HEK293 (cell line): ENCODE results near the gene NPHP1.
"Not testable (repeated sequence)": the region's sequence is repeated elsewhere in the genome, so short reads cannot be mapped to it uniquely, and the experiment has no call there.

ENCODE experiments used
- CTCF ChIA-PET: fragments of 350-600 bp; formaldehyde crosslinking; extraction: SDS; loops from one replicate; lab custom pipeline; 2021; ENCODE audit warnings: antibody characterized with exemption; lab: Yijun Ruan, JAX
- POLR2A ChIA-PET: fragments of 300-600 bp; formaldehyde crosslinking; extraction: SDS; loops from one replicate; lab custom pipeline; 2020; ENCODE audit warnings: antibody characterized with exemption, inconsistent platforms; lab: Yijun Ruan, JAX
- H3K27ac ChIP-seq: fragments of 200-500 bp; sonication (Bioruptor generic); 2 replicates; pipeline ENCODE4 v1.5.1; 2014; ENCODE audit warnings: low read depth, low read length, control low read depth, inconsistent platforms; ENCODE audit errors: extremely low read depth
- H3K36me3 ChIP-seq, 2 experiments: fragments of 200-500 bp in 1 of 2; sonication (Bioruptor generic) in 1 of 2; 1 replicate in 1 of 2; 2 replicates in 1 of 2; pipeline ENCODE4 v1.5.1; 2014 to 2017; ENCODE audit warnings: inconsistent platforms in 2 of 2, low read length in 2 of 2; ENCODE audit not compliant: control insufficient read depth in 2 of 2, insufficient read depth in 1 of 2
- H3K4me1 ChIP-seq: fragments of 200-500 bp; sonication (Bioruptor generic); 2 replicates; pipeline ENCODE4 v1.5.1; 2014; ENCODE audit warnings: mild to moderate bottlenecking, low read length, inconsistent platforms; ENCODE audit not compliant: control insufficient read depth, insufficient read depth
- H3K4me3 ChIP-seq: 2 replicates; pipeline ENCODE4 v1.5.1; 2011; ENCODE audit warnings: low read depth, mild to moderate bottlenecking, control low read depth, low read length, moderate library complexity
- H3K9me3 ChIP-seq: fragments of 200-500 bp; sonication (Bioruptor generic); 2 replicates; pipeline ENCODE4 v1.5.1; 2014; ENCODE audit warnings: low read depth, low read length, inconsistent platforms; ENCODE audit not compliant: control insufficient read depth, insufficient read depth
- CTCF ChIP-seq: fragments of 450-650 bp; formaldehyde crosslinking; IDR thresholded peaks from 2 replicates; pipeline ENCODE4 v1.5.1; 2016; ENCODE audit warnings: missing biosample characterization, missing genetic modification characterization
- FEZF1 ChIP-seq: fragments of 450-650 bp; formaldehyde crosslinking; IDR thresholded peaks from 2 replicates; pipeline ENCODE4 v1.5.1; 2016; ENCODE audit warnings: missing biosample characterization, missing genetic modification characterization
- GLI4 ChIP-seq: fragments of 450-650 bp; formaldehyde crosslinking; IDR thresholded peaks from 2 replicates; pipeline ENCODE4 v1.5.1; 2016; ENCODE audit warnings: missing biosample characterization, missing genetic modification characterization
- GLIS2 ChIP-seq: fragments of 450-650 bp; formaldehyde crosslinking; IDR thresholded peaks from 2 replicates; pipeline ENCODE4 v1.5.1; 2016; ENCODE audit warnings: missing biosample characterization, missing genetic modification characterization
- KLF1 ChIP-seq: fragments of 450-650 bp; formaldehyde crosslinking; IDR thresholded peaks from 2 replicates; pipeline ENCODE4 v1.5.1; 2016; ENCODE audit warnings: missing biosample characterization, missing genetic modification characterization
- KLF9 ChIP-seq: fragments of 450-650 bp; formaldehyde crosslinking; IDR thresholded peaks from 2 replicates; pipeline ENCODE4 v1.5.1; 2016; ENCODE audit warnings: missing biosample characterization, missing genetic modification characterization, low read depth
- SCRT1 ChIP-seq: fragments of 450-650 bp; formaldehyde crosslinking; IDR thresholded peaks from 2 replicates; pipeline ENCODE4 v1.5.1; 2016; ENCODE audit warnings: missing biosample characterization, missing genetic modification characterization, borderline replicate concordance
- ZBTB17 ChIP-seq: fragments of 450-650 bp; formaldehyde crosslinking; IDR thresholded peaks from 2 replicates; pipeline ENCODE4 v1.5.1; 2016; ENCODE audit warnings: missing biosample characterization, missing genetic modification characterization
- ZBTB20 ChIP-seq: fragments of 450-650 bp; formaldehyde crosslinking; IDR thresholded peaks from 2 replicates; pipeline ENCODE4 v1.5.1; 2016; ENCODE audit warnings: missing biosample characterization, missing genetic modification characterization
- ZNF10 ChIP-seq: fragments of 450-650 bp; formaldehyde crosslinking; IDR thresholded peaks from 2 replicates; pipeline ENCODE4 v1.5.1; 2017; ENCODE audit warnings: missing biosample characterization, missing genetic modification characterization
- ZNF24 ChIP-seq: fragments of 450-650 bp; formaldehyde crosslinking; IDR thresholded peaks from 2 replicates; pipeline ENCODE4 v1.5.1; 2016; ENCODE audit warnings: missing biosample characterization, missing genetic modification characterization
- ZNF354C ChIP-seq: fragments of 450-650 bp; formaldehyde crosslinking; IDR thresholded peaks from 2 replicates; pipeline ENCODE4 v1.5.1; 2016; ENCODE audit warnings: missing biosample characterization, missing genetic modification characterization, low read depth, borderline replicate concordance
- ZNF391 ChIP-seq: fragments of 450-650 bp; formaldehyde crosslinking; IDR thresholded peaks from 2 replicates; pipeline ENCODE4 v1.5.1; 2016; ENCODE audit warnings: low read depth, missing biosample characterization, missing genetic modification characterization, borderline replicate concordance
- ZNF416 ChIP-seq: fragments of 450-650 bp; formaldehyde crosslinking; IDR thresholded peaks from 2 replicates; pipeline ENCODE4 v1.5.1; 2016; ENCODE audit warnings: missing biosample characterization, missing genetic modification characterization
- ZNF501 ChIP-seq: fragments of 450-650 bp; formaldehyde crosslinking; IDR thresholded peaks from 2 replicates; pipeline ENCODE4 v1.5.1; 2016; ENCODE audit warnings: missing biosample characterization, missing genetic modification characterization
- ZNF529 ChIP-seq: fragments of 450-650 bp; formaldehyde crosslinking; IDR thresholded peaks from 2 replicates; pipeline ENCODE4 v1.5.1; 2017; ENCODE audit warnings: missing genetic modification characterization, missing biosample characterization; ENCODE audit not compliant: insufficient replicate concordance
- ZNF544 ChIP-seq: fragments of 450-650 bp; formaldehyde crosslinking; IDR thresholded peaks from 2 replicates; pipeline ENCODE4 v1.5.0; 2017; ENCODE audit warnings: missing biosample characterization, missing genetic modification characterization
- ZNF560 ChIP-seq: fragments of 450-650 bp; formaldehyde crosslinking; IDR thresholded peaks from 2 replicates; pipeline ENCODE4 v1.5.1; 2017; ENCODE audit warnings: missing biosample characterization, missing genetic modification characterization, borderline replicate concordance
- ZNF596 ChIP-seq: fragments of 450-650 bp; IDR thresholded peaks from 2 replicates; pipeline ENCODE4 v1.5.0; 2018; ENCODE audit warnings: missing biosample characterization, mild to moderate bottlenecking, missing genetic modification characterization, moderate library complexity
- ZNF610 ChIP-seq: fragments of 450-650 bp; formaldehyde crosslinking; IDR thresholded peaks from 2 replicates; pipeline ENCODE4 v1.5.1; 2016; ENCODE audit warnings: missing biosample characterization, missing genetic modification characterization, borderline replicate concordance
- ZNF626 ChIP-seq: fragments of 450-650 bp; sonication (Bioruptor Pico); formaldehyde crosslinking; IDR thresholded peaks from 2 replicates; pipeline ENCODE4 v1.5.1; 2018; ENCODE audit warnings: missing biosample characterization, missing genetic modification characterization, inconsistent platforms
- ZSCAN16 ChIP-seq: fragments of 450-650 bp; formaldehyde crosslinking; IDR thresholded peaks from 2 replicates; pipeline ENCODE4 v1.5.1; 2016; ENCODE audit warnings: missing biosample characterization, missing genetic modification characterization
- ZXDB ChIP-seq: fragments of 450-650 bp; formaldehyde crosslinking; IDR thresholded peaks from 2 replicates; pipeline ENCODE4 v1.5.1; 2016; ENCODE audit warnings: missing biosample characterization, missing genetic modification characterization
- TF ChIP-seq, protein P1 (sequence below): fragments of 450-650 bp; formaldehyde crosslinking; IDR thresholded peaks from 2 replicates; pipeline ENCODE4 v1.5.1; 2016; ENCODE audit warnings: missing biosample characterization, missing genetic modification characterization

Gene NPHP1

DNA sequence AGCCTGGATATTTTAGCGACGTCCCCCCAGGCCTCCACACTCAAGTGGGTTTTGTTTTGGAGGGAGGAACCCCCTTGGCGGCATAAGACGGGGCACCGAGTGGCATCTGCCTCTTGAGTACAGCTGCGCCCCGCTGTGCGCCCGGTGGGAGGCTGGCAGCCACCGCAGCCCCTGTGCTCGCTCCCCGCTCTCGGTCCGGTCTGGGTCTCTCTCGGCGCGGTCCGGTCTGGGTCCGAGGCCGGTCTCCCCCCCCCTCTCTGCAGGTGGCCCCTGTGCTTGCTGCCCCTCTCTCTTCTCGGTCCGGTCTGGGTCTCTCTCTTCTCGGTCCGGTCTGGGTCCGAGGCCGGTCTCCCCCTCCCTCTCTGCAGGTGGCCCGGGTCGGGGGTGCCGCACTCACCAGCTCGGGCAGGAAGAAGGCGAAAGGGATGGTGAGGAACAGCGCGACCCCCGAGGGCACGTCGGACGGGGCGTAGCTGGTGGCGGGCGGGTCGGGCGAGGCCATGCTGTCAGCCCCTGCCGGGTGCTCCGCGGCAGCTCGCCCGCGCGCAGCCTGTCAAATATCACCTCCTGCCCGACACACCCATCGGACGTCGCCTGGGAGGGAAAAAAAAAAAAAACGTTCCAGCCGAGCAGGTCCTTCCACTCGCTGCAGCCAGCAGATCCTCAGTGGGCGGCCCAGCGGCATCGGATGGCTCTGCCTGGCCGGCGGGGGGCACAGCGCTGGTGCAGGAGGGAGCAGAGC, 89.4 kb downstream of the NPHP1 start, which contains the start of gene MALL:
MALL (minus strand) TSS at position 532 of the 742 bp plus-strand sequence; CDS start at position 502, 30 bp downstream.
- H3K9me3 ChIP-seq: no peaks in the 10 kb centered on the region
- POLR2A ChIA-PET: interaction anchor here (0.7 kb wide), 1 partner anchor 717 kb away, joined by 5 read pairs; no protein-coding TSS in a partner anchor
- no peak for TF ChIP-seq ZNF501 (tag by site-specific recombination)
- TF ChIP-seq ZNF544 (tag by site-specific recombination): no peak
- TF ChIP-seq FEZF1 (tag by site-specific recombination): no peak
- TF ChIP-seq GLI4: no peak
- TF ChIP-seq ZSCAN16 (tag by site-specific recombination): no peak
- no peak for TF ChIP-seq ZNF416 (tag by site-specific recombination)
- TF ChIP-seq ZNF391 (tag by site-specific recombination): no peak
- no peak for TF ChIP-seq ZBTB20 (tag by site-specific recombination)
- no peak for TF ChIP-seq ZNF626
- no peak for TF ChIP-seq ZNF610
- TF ChIP-seq ZXDB (tag by site-specific recombination): no peak
- no peak for TF ChIP-seq ZNF24
- no peak for TF ChIP-seq KLF9
- TF ChIP-seq, all 188 proteins: peak for 0
- no peak within 1 kb of the TSS for H3K4me3 ChIP-seq
- no peak within 1 kb of the TSS for H3K27ac ChIP-seq
- CTCF ChIA-PET: interaction anchor here (0.6 kb wide), 1 partner anchor 32 kb away, joined by 3 read pairs; no protein-coding TSS in a partner anchor
- no peaks in the 10 kb centered on the region for H3K36me3 ChIP-seq
- H3K4me1 ChIP-seq: no peaks in the 10 kb centered on the region

- H3K36me3 ChIP-seq: no peaks in the 10 kb centered on the region
- TF ChIP-seq, protein P1, sequence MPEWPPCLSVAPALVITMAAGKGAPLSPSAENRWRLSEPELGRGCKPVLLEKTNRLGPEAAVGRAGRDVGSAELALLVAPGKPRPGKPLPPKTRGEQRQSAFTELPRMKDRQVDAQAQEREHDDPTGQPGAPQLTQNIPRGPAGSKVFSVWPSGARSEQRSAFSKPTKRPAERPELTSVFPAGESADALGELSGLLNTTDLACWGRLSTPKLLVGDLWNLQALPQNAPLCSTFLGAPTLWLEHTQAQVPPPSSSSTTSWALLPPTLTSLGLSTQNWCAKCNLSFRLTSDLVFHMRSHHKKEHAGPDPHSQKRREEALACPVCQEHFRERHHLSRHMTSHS (tag by site-specific recombination): no peak
- TF ChIP-seq ZNF354C (tag by site-specific recombination): no peak
- no peak for TF ChIP-seq ZNF596 (tag by site-specific recombination)
- no peak for TF ChIP-seq ZNF529 (tag by site-specific recombination)
- TF ChIP-seq ZNF560: no peak
- no peak for TF ChIP-seq ZBTB17 (tag by site-specific recombination)
- TF ChIP-seq SCRT1: no peak
- CTCF ChIA-PET: no interaction called here
- no peak overlapping the region for H3K27ac ChIP-seq
- no peaks in the 10 kb centered on the region for H3K9me3 ChIP-seq
- H3K4me3 ChIP-seq: no peak overlapping the region
- H3K4me1 ChIP-seq: no peaks in the 10 kb centered on the region
- POLR2A ChIA-PET: no interaction called here
Observed at GRCh38 chr2:110114831-110115255, 90.0 kb downstream of the NPHP1 start.

- ChIA-PET CTCF (no interaction called here), POLR2A (no interaction called here)
- H3K36me3 ChIP-seq: no peaks in the 10 kb centered on the region
- no peak overlapping the region for H3K27ac ChIP-seq
- H3K9me3 ChIP-seq: no peaks in the 10 kb centered on the region
- H3K4me3 ChIP-seq: no peak overlapping the region
- TF ChIP-seq KLF1 (tag by site-specific recombination): peak; percentile 48
- TF ChIP-seq ZNF10: no peak
- TF ChIP-seq GLIS2 (tag by site-specific recombination): 0 out of 2 replicates have a peak, but pooled peaks have one; percentile 23
- TF ChIP-seq CTCF (tag by site-specific recombination): 0 out of 2 replicates have a peak, but pooled peaks have one; percentile 20
- no peaks in the 10 kb centered on the region for H3K4me1 ChIP-seq
Observed at GRCh38 chr2:110113961-110114591, 90.7 kb downstream of the NPHP1 start.

DNA sequence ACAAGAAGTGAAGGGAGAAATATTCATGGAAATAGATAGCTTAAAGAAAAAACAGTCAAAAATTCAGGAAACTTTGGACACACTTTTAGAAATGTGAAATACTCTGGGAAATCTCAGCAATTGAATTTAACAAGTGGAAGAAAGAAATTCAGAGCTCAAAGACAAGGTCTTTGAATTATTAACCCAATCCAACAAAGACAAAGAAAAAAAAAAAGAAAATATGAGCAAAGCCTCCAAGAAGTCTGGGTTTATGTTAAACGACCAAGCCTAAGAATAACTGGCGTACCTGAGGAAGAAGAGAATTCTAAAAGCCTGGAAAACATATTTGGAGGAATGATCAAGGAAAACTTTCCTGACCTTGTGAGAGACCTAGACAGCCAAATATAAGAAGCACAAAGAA, 96.5 kb downstream of the NPHP1 start:
- CTCF ChIA-PET, H3K9me3 ChIP-seq, H3K4me3 ChIP-seq, H3K27ac ChIP-seq, H3K36me3 ChIP-seq, POLR2A ChIA-PET: not testable (repeated sequence)
- peaks cover 14% of the 10 kb centered on the region for H3K4me1 ChIP-seq
